GM12801 (cell line): ENCODE results near the gene WFIKKN1.

Source experiments
- TF ChIP-seq, protein P1 (sequence below): IDR thresholded peaks from one replicate; pipeline ENCODE4 v1.5.1; 2011; ENCODE audit warnings: control low read depth; ENCODE audit not compliant: insufficient read length; ENCODE audit errors: extremely low read depth

WFIKKN1 gene

DNA sequence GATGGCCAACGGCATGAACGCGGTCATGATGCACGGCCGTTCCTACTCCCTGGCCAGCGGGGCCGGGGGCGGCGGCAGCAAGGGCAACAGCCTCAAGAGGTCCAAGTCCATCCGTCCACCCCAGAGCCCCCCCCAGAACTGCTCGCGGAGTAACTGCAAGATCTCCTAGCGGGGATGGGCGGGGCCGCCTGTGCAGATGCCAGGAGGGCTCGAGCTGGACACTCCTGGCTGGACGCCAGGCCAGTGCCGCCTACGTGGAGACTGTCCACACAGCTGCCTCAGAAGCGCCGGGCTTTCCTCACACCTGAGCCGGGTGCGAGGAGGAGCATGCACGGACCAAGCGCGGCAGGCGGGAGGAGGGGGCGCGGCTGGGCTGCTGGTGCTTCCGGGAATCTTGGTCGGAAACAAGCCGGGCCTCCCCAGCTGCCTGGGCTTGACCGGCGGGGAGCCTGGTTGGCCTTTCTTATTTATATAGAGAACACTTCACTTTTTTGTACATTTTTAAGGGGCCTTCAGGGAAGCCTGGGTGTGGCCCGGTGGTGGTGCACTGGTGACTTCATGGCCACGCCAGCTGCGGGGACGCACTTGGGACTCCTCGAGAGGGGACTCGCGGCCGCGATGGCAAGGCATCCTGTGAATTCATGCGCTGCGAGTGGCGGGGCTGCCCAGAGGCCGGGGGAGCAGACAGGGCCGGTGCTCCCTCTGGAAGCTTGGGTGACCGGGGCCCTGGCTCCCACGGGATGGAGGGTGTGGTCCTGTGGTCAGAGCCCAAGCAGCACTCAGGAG lies 3.1 kb upstream of the WFIKKN1 start:
- TF ChIP-seq, protein P1, sequence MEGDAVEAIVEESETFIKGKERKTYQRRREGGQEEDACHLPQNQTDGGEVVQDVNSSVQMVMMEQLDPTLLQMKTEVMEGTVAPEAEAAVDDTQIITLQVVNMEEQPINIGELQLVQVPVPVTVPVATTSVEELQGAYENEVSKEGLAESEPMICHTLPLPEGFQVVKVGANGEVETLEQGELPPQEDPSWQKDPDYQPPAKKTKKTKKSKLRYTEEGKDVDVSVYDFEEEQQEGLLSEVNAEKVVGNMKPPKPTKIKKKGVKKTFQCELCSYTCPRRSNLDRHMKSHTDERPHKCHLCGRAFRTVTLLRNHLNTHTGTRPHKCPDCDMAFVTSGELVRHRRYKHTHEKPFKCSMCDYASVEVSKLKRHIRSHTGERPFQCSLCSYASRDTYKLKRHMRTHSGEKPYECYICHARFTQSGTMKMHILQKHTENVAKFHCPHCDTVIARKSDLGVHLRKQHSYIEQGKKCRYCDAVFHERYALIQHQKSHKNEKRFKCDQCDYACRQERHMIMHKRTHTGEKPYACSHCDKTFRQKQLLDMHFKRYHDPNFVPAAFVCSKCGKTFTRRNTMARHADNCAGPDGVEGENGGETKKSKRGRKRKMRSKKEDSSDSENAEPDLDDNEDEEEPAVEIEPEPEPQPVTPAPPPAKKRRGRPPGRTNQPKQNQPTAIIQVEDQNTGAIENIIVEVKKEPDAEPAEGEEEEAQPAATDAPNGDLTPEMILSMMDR = no peak

DNA sequence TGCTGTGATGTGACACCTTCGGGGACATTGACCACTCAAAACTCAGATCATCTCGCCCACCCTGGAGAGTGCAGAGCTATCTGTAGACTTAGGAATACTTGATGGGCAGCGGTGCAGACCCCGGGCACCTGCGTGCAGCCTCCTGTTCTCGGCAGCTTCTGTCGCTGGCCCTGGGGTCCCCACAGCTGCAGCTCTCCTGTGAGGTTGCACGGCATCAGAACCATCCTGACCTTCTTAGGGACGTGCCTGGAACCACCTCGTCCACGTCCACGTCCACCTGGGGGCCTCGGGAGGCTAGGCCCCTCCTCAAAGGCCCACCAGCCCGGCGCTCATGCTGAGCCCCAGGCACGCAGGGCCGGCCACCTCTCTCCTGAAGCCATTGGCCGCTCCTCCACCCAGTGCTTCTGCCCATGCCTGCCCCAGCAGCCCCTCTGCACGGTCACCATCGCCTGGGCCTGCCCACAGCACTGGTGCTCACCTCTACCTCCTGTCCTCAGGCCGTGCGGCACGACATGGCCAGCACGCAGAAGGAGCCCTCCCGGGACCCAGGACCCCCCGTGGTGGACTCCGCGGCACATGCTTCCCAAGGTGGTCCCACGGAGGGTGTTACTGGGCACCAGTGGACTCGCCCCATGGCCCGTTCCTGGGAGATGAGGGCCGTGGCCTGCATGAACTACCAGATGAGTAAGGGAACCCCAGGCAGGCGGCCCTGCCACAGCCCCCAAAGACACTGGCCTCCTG lies 2.3 kb upstream of the WFIKKN1 start:
- TF ChIP-seq, protein P1 = no peak

DNA sequence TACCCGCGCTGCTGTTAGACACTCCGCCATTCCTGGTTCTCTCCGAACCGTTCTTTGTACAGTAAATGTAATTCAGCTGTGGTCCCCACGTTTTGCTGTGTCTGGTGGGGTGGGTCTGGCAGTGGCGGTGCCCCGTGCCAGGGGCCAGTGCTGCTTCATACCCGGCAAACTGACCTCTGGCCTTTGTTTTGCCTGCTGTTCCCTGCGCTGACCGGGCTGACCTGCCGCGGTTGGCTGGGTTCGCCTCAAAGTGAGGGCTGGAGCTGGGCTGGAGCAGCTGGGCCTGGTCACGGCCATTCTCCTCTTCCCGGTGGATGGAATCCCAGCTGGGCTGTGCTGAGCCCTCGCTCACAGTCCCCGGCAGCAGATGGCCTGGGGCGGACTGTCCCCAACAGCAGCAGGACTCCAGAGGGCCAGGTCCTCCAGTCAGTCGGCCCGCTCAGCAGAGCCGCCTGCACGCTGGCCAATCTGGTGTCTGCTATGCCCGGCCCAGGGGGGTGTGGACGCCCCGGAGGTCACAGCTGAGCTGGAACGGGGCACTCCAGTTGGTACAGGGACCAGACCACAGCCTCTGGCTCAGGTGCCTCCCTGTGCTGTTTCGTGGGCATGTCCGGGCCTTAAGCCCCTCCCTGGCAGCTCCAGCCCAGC lies 1.5 kb upstream of the WFIKKN1 start:
- TF ChIP-seq, protein P1 = no peak

DNA sequence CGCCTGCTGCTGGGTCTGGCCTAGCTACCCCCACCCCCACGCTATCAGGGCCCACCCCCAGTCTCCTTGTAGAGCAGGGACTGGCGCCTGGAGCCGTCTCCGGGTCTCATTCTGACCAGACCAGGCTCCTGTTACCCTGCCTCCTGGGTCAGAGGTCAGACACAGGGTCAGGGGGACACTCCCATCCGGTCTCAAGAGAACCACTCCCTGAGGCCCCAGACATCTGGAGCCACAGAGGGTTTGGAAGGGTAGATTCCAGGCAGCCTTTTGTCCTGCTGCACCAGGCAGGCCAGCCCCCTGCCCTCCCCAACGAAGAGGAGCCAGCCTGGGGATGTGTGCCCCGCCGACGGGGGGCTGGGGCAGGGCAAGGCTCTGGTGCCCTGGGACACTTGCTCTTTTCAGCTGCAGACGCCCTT lies 944 bp upstream of the WFIKKN1 start:
- TF ChIP-seq, protein P1 = no peak

DNA sequence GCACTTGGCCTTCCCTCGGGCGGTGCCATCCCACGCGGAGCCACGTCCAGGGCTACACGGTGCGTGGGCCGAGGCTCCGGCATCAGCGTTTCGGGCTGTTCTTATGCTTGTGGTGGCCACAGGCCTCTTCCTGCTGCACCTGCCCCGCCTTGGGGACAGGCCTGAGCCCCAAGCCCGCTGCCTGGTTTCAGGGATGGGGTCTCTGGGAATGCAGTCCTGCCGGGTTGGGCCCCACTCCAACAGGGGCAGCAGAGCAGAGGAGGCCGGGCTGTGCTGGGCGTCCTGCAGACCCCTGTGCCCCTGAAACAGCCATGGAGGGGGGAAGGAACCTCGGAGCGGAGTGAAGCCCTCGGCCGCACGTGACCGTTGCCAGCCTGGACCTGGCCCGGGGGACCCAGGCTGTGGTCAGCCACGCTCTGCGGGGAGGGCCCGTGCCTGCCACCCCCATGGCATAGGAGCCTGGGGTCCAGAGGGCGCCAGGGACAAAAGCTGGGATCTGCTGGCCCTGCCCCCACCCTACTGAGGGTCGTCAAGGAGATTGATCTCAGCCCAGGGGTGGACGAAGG lies 453 bp upstream of the WFIKKN1 start:
- TF ChIP-seq, protein P1 = no peak

DNA sequence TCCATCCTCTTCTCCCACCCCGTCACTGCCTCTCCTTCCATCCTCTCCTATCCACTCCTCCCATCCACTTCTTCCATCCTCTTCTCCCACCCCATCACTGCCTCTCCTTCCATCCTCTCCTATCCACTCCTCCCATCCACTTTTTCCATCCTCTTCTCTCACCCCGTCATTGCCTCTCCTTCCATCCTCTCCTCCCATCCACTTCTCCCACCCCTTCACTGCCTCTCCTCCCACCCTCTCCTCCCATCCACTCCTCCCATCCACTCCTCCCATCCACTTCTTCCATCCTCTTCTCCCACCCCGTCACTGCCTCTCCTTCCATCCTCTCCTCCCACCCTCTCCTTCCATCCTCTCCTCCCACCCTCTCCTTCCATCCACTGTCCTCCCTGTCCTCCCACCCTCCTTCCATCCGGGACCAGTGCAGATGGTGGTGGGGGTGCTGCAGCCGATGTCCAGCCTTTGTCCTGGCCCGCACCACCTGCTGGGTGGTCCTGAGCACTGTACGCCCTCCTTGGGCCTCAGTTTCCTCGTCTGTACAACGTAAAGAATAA lies 1.1 kb downstream of the WFIKKN1 start:
- TF ChIP-seq, protein P1 = no peak
